ENCODE results near the gene MCM9. TPM values are rescaled to one million over a fixed set of nuclear protein-coding genes. Genes with fewer than 3 reads are reported as not detected.

The MCM9 gene
- total and polyA plus RNA-seq, 2 donors (not counting 1 experiment from before 2014, with no cell fraction given) = 14.0 to 54.5 TPM

GRCh38 chr6:118810420-118811027 lies 124.4 kb downstream of the MCM9 start:
- H2AFZ ChIP-seq (ENCODE audit: insufficient read depth, low read depth, low read length, poor library complexity, severe bottlenecking) = peak overlapping the region; percentile 65
- H3K27ac Mint-ChIP-seq = peak overlapping the region; percentile 90
- H4K20me1 ChIP-seq (ENCODE audit: control insufficient read depth, insufficient read depth, low read length, poor library complexity, severe bottlenecking) = no peaks in the 10 kb centered on the region
- no peaks in the 10 kb centered on the region for H3K27me3 Mint-ChIP-seq
- DNase-seq = peak; percentile 68
- WGBS (ENCODE audit: insufficient coverage) = 0% methylated on average over 2 of the region's 4 CpGs
- CTCF ChIA-PET = interaction anchor here (0.8 to 3.1 kb wide), 3 partner anchors 10 to 245 kb away, joined by 3 to 20 read pairs (median 17); partner anchors contain the start of gene ASF1A
- TF ChIP-seq EZH2 (IDR thresholded peaks at IDR 0.05; ENCODE audit: borderline replicate concordance, insufficient read depth, low read depth, low read length, poor library complexity, severe bottlenecking) = no peak
- TF ChIP-seq CTCF (IDR thresholded peaks at IDR 0.05) = no peak
- peak overlapping the region; percentile 65 for H3K4me2 ChIP-seq (replicated peaks; ENCODE audit: low read depth, low read length, poor library complexity, severe bottlenecking)
- H3K4me1 ChIP-seq (ENCODE audit: control insufficient read depth in 2 of 2, insufficient read depth in 2 of 2, low read length in 2 of 2) = peaks cover 27% of the 10 kb centered on the region in 2 donors
- H3K36me3 ChIP-seq (replicated peaks in 1 of 2; ENCODE audit: control extremely low read depth in 1 of 2, control insufficient read depth in 1 of 2, extremely low read depth in 1 of 2, insufficient read depth in 2 of 2, low read length in 1 of 2) = peaks cover under 1 to 2% of the 10 kb centered on the region in 2 experiments
- H3K4me3 Mint-ChIP-seq = peak overlapping the region; percentile 78
- peak; percentile 80 for ATAC-seq (ENCODE audit: low read depth)
- peak overlapping the region in 3 of 5 experiments; percentile 12 to 39 (median 38) for H3K4me3 ChIP-seq (ENCODE audit: control extremely low read depth in 1 of 5, extremely low read depth in 1 of 5, insufficient read depth in 1 of 5, low read depth in 2 of 5, low read length in 4 of 5)
- H3K9me3 Mint-ChIP-seq (ENCODE audit: insufficient read depth) = no peaks in the 10 kb centered on the region
- H3K79me2 ChIP-seq (ENCODE audit: control insufficient read depth, insufficient read depth, low read length) = no peaks in the 10 kb centered on the region
- H3K27ac ChIP-seq (ENCODE audit: low read length in 2 of 2) = peak overlapping the region; percentile 21 to 75
- no peaks in the 10 kb centered on the region for H3K27me3 ChIP-seq (replicated peaks in 1 of 4; ENCODE audit: control extremely low read depth in 1 of 4, control insufficient read depth in 3 of 4, insufficient read depth in 4 of 4, low read length in 3 of 4)
- intact Hi-C loops (cut with micrococcal nuclease) = loop anchor here (5.0 kb wide), 1 partner anchor 82 kb away; the partner anchor contains the start of gene ASF1A
- H3K9ac ChIP-seq (ENCODE audit: low read length) = peak overlapping the region; percentile 46
- no peaks in the 10 kb centered on the region for H3K9me3 ChIP-seq (ENCODE audit: control extremely low read depth in 1 of 3, control insufficient read depth in 2 of 3, insufficient read depth in 1 of 3, low read length in 2 of 3)
- H3K4me1 Mint-ChIP-seq = peaks cover 37% of the 10 kb centered on the region
- POLR2A ChIA-PET = no interaction called here
